Mucosa of gallbladder (tissue), 1 donor: ENCODE results near the gene KCNJ18. TPM values are rescaled to one million over a fixed set of nuclear protein-coding genes. Genes with fewer than 3 reads are reported as not detected.
"Not testable (repeated sequence)": the region's sequence is repeated elsewhere in the genome, so short reads cannot be mapped to it uniquely, and the experiment has no call there.

Source experiments
- DNase-seq: peaks from one replicate; pipeline ENCODE4 v3.0.0-alpha.2; 2020; ENCODE audit warnings: low spot score
- total RNA-seq: library from RNA; stranded (reverse); gene quantifications from one replicate; pipeline ENCODE4 v1.2.1, GENCODE V29; 2021
- donor health status: DM: no; HTN: no; CAD: no.

The KCNJ18 gene
- total RNA-seq, 1 donor from 2014 or later, result not detected

- not testable (repeated sequence) for DNase-seq
Measured at GRCh38 chr17:21685061-21685795, 7.1 kb upstream of the KCNJ18 start.

- DNase-seq, result no peak
Measured at GRCh38 chr17:21686165-21687015, 5.9 kb upstream of the KCNJ18 start.

GRCh38 chr17:21687136-21687953, 5.0 kb upstream of the KCNJ18 start:
- DNase-seq, result no peak

- DNase-seq, result no peak
Measured at GRCh38 chr17:21688293-21688949, 3.9 kb upstream of the KCNJ18 start.

GRCh38 chr17:21689604-21690003, 2.7 kb upstream of the KCNJ18 start:
- no peak for DNase-seq

- DNase-seq, result not testable (repeated sequence)
Measured at GRCh38 chr17:21690811-21691210, 1.5 kb upstream of the KCNJ18 start.

GRCh38 chr17:21691481-21691880, 842 bp upstream of the KCNJ18 start:
- not testable (repeated sequence) for DNase-seq

- DNase-seq, result not testable (repeated sequence)
Measured at GRCh38 chr17:21692704-21693065, 362 bp downstream of the KCNJ18 start.

- DNase-seq, result not testable (repeated sequence)
Measured at GRCh38 chr17:21693391-21693796, 1.1 kb downstream of the KCNJ18 start.

GRCh38 chr17:21693937-21694336, 1.6 kb downstream of the KCNJ18 start:
- DNase-seq, result not testable (repeated sequence)

- not testable (repeated sequence) for DNase-seq
Measured at GRCh38 chr17:21696227-21696626, 3.9 kb downstream of the KCNJ18 start.

GRCh38 chr17:21696842-21697507, 4.7 kb downstream of the KCNJ18 start:
- DNase-seq, result not testable (repeated sequence)

- DNase-seq, result not testable (repeated sequence)
Measured at GRCh38 chr17:21697508-21697860, 5.2 kb downstream of the KCNJ18 start.

GRCh38 chr17:21698437-21699075, 6.2 kb downstream of the KCNJ18 start:
- not testable (repeated sequence) for DNase-seq

GRCh38 chr17:21699124-21699523, 6.8 kb downstream of the KCNJ18 start:
- DNase-seq, result not testable (repeated sequence)

GRCh38 chr17:21699573-21700236, 7.4 kb downstream of the KCNJ18 start:
- DNase-seq, result not testable (repeated sequence)

GRCh38 chr17:21701090-21701489, 8.8 kb downstream of the KCNJ18 start:
- not testable (repeated sequence) for DNase-seq

- DNase-seq, result not testable (repeated sequence)
Measured at GRCh38 chr17:21702029-21702428, 9.7 kb downstream of the KCNJ18 start.

- DNase-seq, result not testable (repeated sequence)
Measured at GRCh38 chr17:21702521-21702920, 10.2 kb downstream of the KCNJ18 start.
